Heart right ventricle (tissue), 16 donors: ENCODE data around the gene PKP1. TPM values are rescaled to one million over a fixed set of nuclear protein-coding genes. Genes with fewer than 3 reads are reported as not detected.
"Not testable (repeated sequence)": the region's sequence is repeated elsewhere in the genome, so short reads cannot be mapped to it uniquely, and the experiment has no call there.

Source experiments
- ATAC-seq, 8 donors: fragments of 200-7000 bp; cut with Tn5 transposase; one replicate each; pipeline ENCODE4 v1.9.1; 2020; ENCODE audit warnings: mild to moderate bottlenecking in 8 of 8, moderate library complexity in 8 of 8, moderate number of reproducible peaks in 1 of 8
- DNase-seq, 2 donors: peaks; one replicate each; pipeline ENCODE4 v3.0.0-alpha.2; 2020
- H3K27ac ChIP-seq, 10 donors: fragments of 200-600 bp; sonication (generic) in 2 of 10; one replicate each; pipeline versions ENCODE4 v1.5.0 to v1.8.0; 2020 to 2022; ENCODE audit warnings: mild to moderate bottlenecking in 3 of 10
- H3K27me3 ChIP-seq, 7 donors: fragments of 200-600 bp; one replicate each; pipeline ENCODE4 v1.8.0; 2021 to 2022; ENCODE audit warnings: mild to moderate bottlenecking in 2 of 7
- H3K36me3 ChIP-seq, 9 donors: fragments of 200-600 bp; sonication (generic) in 1 of 9; one replicate each; pipeline versions ENCODE4 v1.5.0 to v1.8.0; 2020 to 2022; ENCODE audit warnings: mild to moderate bottlenecking in 2 of 9
- H3K4me1 ChIP-seq, 9 donors: fragments of 200-600 bp; sonication (generic) in 1 of 9; one replicate each; pipeline versions ENCODE4 v1.5.0 to v1.8.0; 2020 to 2022; ENCODE audit warnings: mild to moderate bottlenecking in 4 of 9
- H3K4me3 ChIP-seq, 10 donors: fragments of 200-600 bp; sonication (generic) in 2 of 10; one replicate each; pipeline versions ENCODE4 v1.5.0 to v1.8.0; 2020 to 2022; ENCODE audit warnings: mild to moderate bottlenecking in 7 of 10, moderate library complexity in 2 of 10
- H3K9me3 ChIP-seq, 11 donors: fragments of 200-600 bp in 10 of 11; sonication (generic) in 2 of 11; one replicate each; pipeline versions ENCODE4 v1.5.0 to v1.8.0; 2013 to 2022; ENCODE audit warnings: mild to moderate bottlenecking in 2 of 11, control low read depth in 1 of 11, moderate library complexity in 1 of 11
- CTCF ChIP-seq, 9 donors: fragments of 200-600 bp; sonication (generic) in 2 of 9; IDR thresholded peaks; one replicate each; pipeline versions ENCODE4 v1.5.0 to v1.8.0; 2021 to 2022; ENCODE audit warnings: antibody characterized with exemption in 9 of 9, mild to moderate bottlenecking in 5 of 9, moderate library complexity in 1 of 9
- WGBS, 2 donors: extraction: QIAGEN DNeasy Blood & Tissue Kit; methylation state at CpG; one replicate each; pipeline ENCODE4 v1.1.7; 2013; ENCODE audit warnings: inconsistent platforms in 1 of 2; 5-methylcytosine and 5-hydroxymethylcytosine counted together
- intact Hi-C, 10 donors: fragments of 100-400 bp; cut with DNase I; formaldehyde crosslinking; loops; one replicate each; pipeline versions ENCODE4 v1.11.1 to v1.14.2; 2022
- long read RNA-seq, 3 donors: library from polyadenylated mRNA; unstranded; transcript quantifications; one replicate each; pipeline ENCODE4 v2.0.0, GENCODE V29; 2020 to 2021
- polyA plus RNA-seq, 2 donors: library from polyadenylated mRNA; stranded (reverse); fragments of 200-250 nt; gene quantifications; one replicate each; pipeline ENCODE4 v1.2.3, GENCODE V29; 2013
- total RNA-seq, 10 donors: library from RNA; stranded (reverse); fragmentation: NEBNext Ultra II Directional in 3 of 10; extraction: Animal tissue kit (Norgen Biotek cat#: 25700) in 3 of 10; gene quantifications; one replicate each; pipeline versions ENCODE4 v1.2.1 to v1.2.4, GENCODE V29; 2021 to 2023
- donor health status: Arrhythmogenic right ventricular cardiomyopathy.
- donor health status: ischemic (EF 13 %, LVEDD 7.1; RV severe dilation, severe dysfunction).
- donor health status: healthy with polysubstance abuse.
- donor health status: DM: no; HTN: yes; CAD: no.
- donor health status: DM: no; HTN: no; CAD: no.
- donor health status: ischemic (EF 25% LVEDD 6.9; RV normal size, moderate dysfunction).
- donor health status: ischemic (EF 25% LVEDD 5.7; RV mildly dilated, moderate dysfunction).
- donor health status: healthy.
- donor health status: DM: yes; HTN: yes; CAD: no.
- donor health status: Ischemic cardiomyopathy.
- donor health status: ischemic (EF 35%, LVEDD 5.7; RV mildly dilated, moderate dysfunction).
- donor health status: nonischemic (EF 11% LVEDD 7.7; RV severe dilation, severe dysfunction).
- donor health status: DM: yes; HTN: yes; CAD: no.
- donor health status: PGD.
- donor health status: ischemic (EF 29% LVEDD 5.4; RV normal size, mild dysfunction).
- donor health status: nonischemic (EF 23%, LVEDD 6.1; RV moderate dilation, normal function).

PKP1 gene
- total RNA-seq: 1 to 10 TPM in 1 of 10 donors, under 1 TPM in 9; 0.05 to 1.2 (median 0.22) TPM
- polyA plus RNA-seq: under 1 TPM; 0.37 to 0.39 TPM
- long read RNA-seq, donor 1: 0 reads
- long read RNA-seq, donor 2: 0 reads
- long read RNA-seq, donor 3: 0 reads

- no peak within 1 kb of the TSS for H3K27ac ChIP-seq
- 3% methylated on average over 55 of the region's 55 CpGs for WGBS, 2 donors
- peaks cover 0 to 15% (median 12%) of the 10 kb centered on the region in 9 donors for H3K4me1 ChIP-seq
- intact Hi-C loops: no loop called here
- ATAC-seq: peak in 7 of 8 donors; percentile 32 to 74 (median 57)
- no peaks in the 10 kb centered on the region for H3K36me3 ChIP-seq
- peak in 1 of 2 donors; percentile 38 for DNase-seq
- peak within 1 kb of the TSS in 7 of 10 donors; percentile 10 to 29 (median 16) for H3K4me3 ChIP-seq
- H3K9me3 ChIP-seq: no peaks in the 10 kb centered on the region
- peaks cover 8 to 63% (median 46%) of the 10 kb centered on the region in 7 donors for H3K27me3 ChIP-seq
- no peak for TF ChIP-seq CTCF (IDR thresholded peaks at IDR 0.05)
Measured at GRCh38 chr1:201282931-201283829, at the start of gene PKP1. Gene PKP1, plus strand, starts transcription at chr1:201283506. Its CDS starts 197 bp downstream, at chr1:201283703.

GRCh38 chr1:201239646-201240045 is 43.7 kb upstream of the PKP1 start:
- H3K4me1 ChIP-seq, DNase-seq, ATAC-seq, intact Hi-C loops, H3K4me3 ChIP-seq, H3K27ac ChIP-seq, H3K9me3 ChIP-seq, H3K36me3 ChIP-seq: not testable (repeated sequence)
- H3K27me3 ChIP-seq: peaks cover 3 to 44% (median 26%) of the 10 kb centered on the region in 7 donors
- 72 to 85% methylated on average over 8 to 10 of the region's 11 CpGs for WGBS, 2 donors

GRCh38 chr1:201240171-201240570 is 43.1 kb upstream of the PKP1 start:
- no peak for TF ChIP-seq CTCF (IDR thresholded peaks at IDR 0.05)
- intact Hi-C loops: no loop called here
- Histone ChIP-seq H3K27ac (no peak overlapping the region), H3K36me3 (no peaks in the 10 kb centered on the region), H3K4me3 (no peak overlapping the region), H3K9me3 (no peaks in the 10 kb centered on the region), H3K27me3 (peaks cover 3 to 49% (median 29%) of the 10 kb centered on the region in 7 donors), H3K4me1 (no peaks in the 10 kb centered on the region)
- no peak for ATAC-seq
- WGBS, 2 donors: 87 to 95% methylated on average over 2 to 3 of the region's 3 CpGs
- DNase-seq: no peak

- Histone ChIP-seq H3K27ac (no peak overlapping the region), H3K4me3 (no peak overlapping the region), H3K36me3 (no peaks in the 10 kb centered on the region), H3K9me3 (no peaks in the 10 kb centered on the region), H3K4me1 (no peaks in the 10 kb centered on the region), H3K27me3 (peaks cover 3 to 49% (median 30%) of the 10 kb centered on the region in 7 donors)
- DNase-seq: no peak
- intact Hi-C loops: no loop called here
- TF ChIP-seq CTCF (IDR thresholded peaks at IDR 0.05): no peak
- 56 to 58% methylated on average over 2 of the region's 2 CpGs for WGBS, 2 donors
- ATAC-seq: no peak
Measured at GRCh38 chr1:201241736-201242135, 41.6 kb upstream of the PKP1 start.
